PC-3 (cell line): ENCODE results near the gene RPL7L1. TPM values are rescaled to one million over a fixed set of nuclear protein-coding genes. Genes with fewer than 3 reads are reported as not detected.

Source experiments
- ATAC-seq: fragments of 200-7000 bp; cut with Tn5 transposase; 2 replicates; pipeline ENCODE4 v1.9.1; 2020; ENCODE audit warnings: mild to moderate bottlenecking, moderate library complexity
- BruUV-seq: library from RNA; stranded (reverse); fragments of 400-500 nt; replicated peaks from 2 replicates; lab custom pipeline; 2021; lab: Mats Ljungman, UMichigan
- CTCF ChIA-PET: fragments of 300-600 bp; sonication (Branson Sonifier 250); formaldehyde crosslinking; loops from one replicate; lab custom pipeline; 2022; ENCODE audit warnings: antibody characterized with exemption; lab: Charles Lee
- POLR2A ChIA-PET: fragments of 300-600 bp; sonication (Branson Sonifier 250); formaldehyde crosslinking; loops from one replicate; lab custom pipeline; 2022; ENCODE audit warnings: antibody characterized with exemption; ENCODE audit not compliant: unreplicated experiment; lab: Charles Lee
- DNase-seq: peaks from one replicate; pipeline ENCODE4 v3.0.0-alpha.2; 2015
- H2AFZ ChIP-seq: fragments of 300-600 bp; sonication (generic); 2 replicates; pipeline ENCODE4 v1.6.0; 2016; ENCODE audit warnings: antibody characterized with exemption, low read length
- H3F3A ChIP-seq: fragments of 300-600 bp; sonication (generic); one replicate; pipeline ENCODE4 v1.6.0; 2017; ENCODE audit warnings: antibody characterized with exemption, low read length, control low read depth, mild to moderate bottlenecking; ENCODE audit not compliant: unreplicated experiment
- H3K27ac ChIP-seq: fragments of 300-600 bp; sonication (generic); 2 replicates; pipeline ENCODE4 v1.5.1; 2016; ENCODE audit warnings: mild to moderate bottlenecking, low read length
- H3K27me3 ChIP-seq: fragments of 300-600 bp; sonication (generic); 2 replicates; pipeline ENCODE4 v1.6.1; 2016; ENCODE audit warnings: low read length, mixed read lengths
- H3K36me3 ChIP-seq: fragments of 300-600 bp; sonication (generic); 2 replicates; pipeline ENCODE4 v1.6.1; 2016; ENCODE audit warnings: low read depth, mixed run types, low read length, mixed read lengths
- H3K4me1 ChIP-seq: fragments of 300-600 bp; sonication (generic); 2 replicates; pipeline ENCODE4 v1.5.1; 2016; ENCODE audit warnings: low read length; ENCODE audit not compliant: insufficient read depth
- H3K4me2 ChIP-seq: fragments of 300-600 bp; sonication (generic); 2 replicates; pipeline ENCODE4 v1.6.0; 2016; ENCODE audit warnings: low read length
- H3K4me3 ChIP-seq: fragments of 300-600 bp; sonication (generic); 2 replicates; pipeline ENCODE4 v1.5.1; 2016; ENCODE audit warnings: mild to moderate bottlenecking, low read length, mixed read lengths
- H3K79me2 ChIP-seq: fragments of 300-600 bp; sonication (generic); 2 replicates; pipeline ENCODE4 v1.6.1; 2017; ENCODE audit warnings: low read length, mixed read lengths
- H3K9ac ChIP-seq: fragments of 300-600 bp; sonication (generic); 2 replicates; pipeline ENCODE4 v1.6.0; 2016; ENCODE audit warnings: mild to moderate bottlenecking, low read length
- H3K9me2 ChIP-seq: fragments of 300-600 bp; sonication (generic); replicated peaks from 2 replicates; pipeline ENCODE4 v1.6.1; 2016; ENCODE audit warnings: mixed run types, low read length, mixed read lengths
- H3K9me3 ChIP-seq: fragments of 300-600 bp; sonication (generic); 2 replicates; pipeline ENCODE4 v1.6.1; 2016; ENCODE audit warnings: low read length, mixed read lengths
- H4K20me1 ChIP-seq: fragments of 300-600 bp; sonication (generic); 2 replicates; pipeline ENCODE4 v1.6.1; 2016; ENCODE audit warnings: low read length, mixed read lengths
- CTCF ChIP-seq: fragments of 300-600 bp; sonication (generic); conservative IDR thresholded peaks from 2 replicates; pipeline ENCODE4 v1.5.1; 2017; ENCODE audit warnings: antibody characterized with exemption, low read depth, mild to moderate bottlenecking, low read length
- EZH2 ChIP-seq: fragments of 300-600 bp; sonication (generic); IDR thresholded peaks from one replicate; pipeline ENCODE4 v1.6.1; 2017; ENCODE audit warnings: antibody characterized with exemption, mild to moderate bottlenecking, low read length; ENCODE audit not compliant: unreplicated experiment
- EZH2phosphoT487 ChIP-seq: fragments of 300-600 bp; sonication (generic); IDR thresholded peaks from 2 replicates; pipeline ENCODE4 v1.6.1; 2018; ENCODE audit warnings: mild to moderate bottlenecking, antibody characterized with exemption, low read length, borderline replicate concordance
- intact Hi-C: fragments of 100-400 bp; cut with micrococcal nuclease; formaldehyde crosslinking; loops from 2 replicates; pipeline ENCODE4 v1.9.0; 2023
- total RNA-seq: library from RNA; depleted of rRNA; stranded (reverse); fragments of >200 nt; gene quantifications from 2 replicates; pipeline ENCODE4 v1.2.3, GENCODE V29; 2014

Gene RPL7L1
- total RNA-seq, 1 experiment from 2014 or later: 99.5 TPM

GRCh38 chr6:42914546-42914945, 35.1 kb downstream of the RPL7L1 start:
- H3K4me1 ChIP-seq: no peaks in the 10 kb centered on the region
- ChIA-PET POLR2A (interaction anchor here (0.7 kb wide), 1 partner anchor 773 kb away, joined by 3 read pairs; the partner anchor contains the start of gene MRPS18A), CTCF (interaction anchor here (0.6 kb wide), 1 partner anchor 26 kb away, joined by 11 read pairs; no protein-coding TSS in a partner anchor)
- no TSS peak for BruUV-seq
- no peak overlapping the region for H3K4me2 ChIP-seq
- no peaks in the 10 kb centered on the region for H3K79me2 ChIP-seq
- no peak for DNase-seq
- H3K9me3 ChIP-seq: no peaks in the 10 kb centered on the region
- H3F3A ChIP-seq: no peaks in the 10 kb centered on the region
- H4K20me1 ChIP-seq: no peaks in the 10 kb centered on the region
- H3K9me2 ChIP-seq: no peaks in the 10 kb centered on the region
- ATAC-seq: no peak
- no peaks in the 10 kb centered on the region for H3K36me3 ChIP-seq
- H3K9ac ChIP-seq: no peak overlapping the region
- H2AFZ ChIP-seq: no peak overlapping the region
- intact Hi-C loops: no loop called here
- TF ChIP-seq CTCF (no peak), EZH2phosphoT487 (no peak), EZH2 (no peak)
- H3K4me3 ChIP-seq: no peak overlapping the region
- H3K27me3 ChIP-seq: no peaks in the 10 kb centered on the region
- H3K27ac ChIP-seq: no peak overlapping the region

- ATAC-seq: no peak
- CTCF ChIA-PET: no interaction called here
- intact Hi-C loops: no loop called here
Measured at GRCh38 chr6:42915732-42916131, 36.3 kb downstream of the RPL7L1 start, which contains the start of gene PTCRA. TSS of gene PTCRA (plus strand) at chr6:42916053. CDS start at chr6:42916070, 17 bp downstream.

More at GRCh38 chr6:42915732-42916131, 36.3 kb downstream of the RPL7L1 start, which contains the start of gene PTCRA:
- no peaks in the 10 kb centered on the region for H3K27me3 ChIP-seq
- H3K9ac ChIP-seq: no peak within 1 kb of the TSS
- H3F3A ChIP-seq: no peaks in the 10 kb centered on the region
- H2AFZ ChIP-seq: no peak within 1 kb of the TSS
- no peaks in the 10 kb centered on the region for H3K9me2 ChIP-seq
- no peaks in the 10 kb centered on the region for H3K9me3 ChIP-seq
- H3K79me2 ChIP-seq: no peaks in the 10 kb centered on the region
- H3K27ac ChIP-seq: no peak within 1 kb of the TSS
- H3K36me3 ChIP-seq: no peaks in the 10 kb centered on the region
- H4K20me1 ChIP-seq: no peaks in the 10 kb centered on the region
- TF ChIP-seq EZH2phosphoT487: no peak
- no peak for TF ChIP-seq EZH2
- no peak for TF ChIP-seq CTCF
- H3K4me1 ChIP-seq: peaks cover 4% of the 10 kb centered on the region; the same call in 1 of the 2 replicates
- no peak for DNase-seq
- H3K4me2 ChIP-seq: no peak within 1 kb of the TSS
- POLR2A ChIA-PET: no interaction called here
- H3K4me3 ChIP-seq: no peak within 1 kb of the TSS
- BruUV-seq: no TSS peak
